ENCODE results near the gene CNGA3. TPM values are rescaled to one million over a fixed set of nuclear protein-coding genes. Genes with fewer than 3 reads are reported as not detected.
"Not testable (repeated sequence)": the region's sequence is repeated elsewhere in the genome, so short reads cannot be mapped to it uniquely, and the experiment has no call there.

The CNGA3 gene
- not detected for polyA plus RNA-seq

- peaks cover 11 to 35% (median 24%) of the 10 kb centered on the region in 3 donors for H3K27me3 Mint-ChIP-seq (ENCODE audit: low read depth in 3 of 3)
- H3K4me3 Mint-ChIP-seq = peak within 1 kb of the TSS in 3 of 5 donors; percentile 2 to 36 (median 7)
Observed at GRCh38 chr2:98346311-98347236, at the start of gene CNGA3. Gene CNGA3, plus strand, starts transcription at chr2:98346456. Its CDS starts 23,520 bp downstream, at chr2:98369976.

GRCh38 chr2:98297817-98298682 lies 48.2 kb upstream of the CNGA3 start:
- Mint-ChIP-seq H3K4me3 (no peak overlapping the region), H3K27ac (no peak overlapping the region), H3K9me3 (peaks cover 0 to 1% (median 0%) of the 10 kb centered on the region in 6 donors), H3K36me3 (no peaks in the 10 kb centered on the region), H3K4me1 (no peaks in the 10 kb centered on the region), H3K27me3 (ENCODE audit: low read depth in 3 of 3) (peaks cover 0 to 18% (median 5%) of the 10 kb centered on the region in 3 donors)
- DNase-seq = no peak

More at GRCh38 chr2:98346311-98347236, at the start of gene CNGA3:
- Mint-ChIP-seq H3K4me1 (peaks cover 7 to 11% of the 10 kb centered on the region in 2 donors), H3K9me3 (peaks cover 0 to 7% (median 0%) of the 10 kb centered on the region in 6 donors), H3K36me3 (peaks cover 0 to 4% (median 0%) of the 10 kb centered on the region in 3 donors), H3K27ac (no peak within 1 kb of the TSS)
- peak in 1 of 3 donors; percentile 5 for DNase-seq

GRCh38 chr2:98298683-98299164 lies 47.5 kb upstream of the CNGA3 start:
- no peak overlapping the region for H3K27ac Mint-ChIP-seq

GRCh38 chr2:98299211-98299905 lies 46.9 kb upstream of the CNGA3 start:
- peaks cover 0 to 17% (median 3%) of the 10 kb centered on the region in 3 donors for H3K27me3 Mint-ChIP-seq (ENCODE audit: low read depth in 3 of 3)
- no peak overlapping the region for H3K27ac Mint-ChIP-seq
- no peak overlapping the region for H3K4me3 Mint-ChIP-seq
- peaks cover 0 to 1% (median 0%) of the 10 kb centered on the region in 6 donors for H3K9me3 Mint-ChIP-seq
- no peaks in the 10 kb centered on the region for H3K36me3 Mint-ChIP-seq
- H3K4me1 Mint-ChIP-seq = no peaks in the 10 kb centered on the region
- DNase-seq = no peak

More at GRCh38 chr2:98298683-98299164, 47.5 kb upstream of the CNGA3 start:
- Mint-ChIP-seq H3K4me1 (no peaks in the 10 kb centered on the region), H3K36me3 (no peaks in the 10 kb centered on the region), H3K9me3 (peaks cover 0 to 1% (median 0%) of the 10 kb centered on the region in 6 donors), H3K4me3 (no peak overlapping the region), H3K27me3 (ENCODE audit: low read depth in 3 of 3) (peaks cover 0 to 18% (median 3%) of the 10 kb centered on the region in 3 donors)
- DNase-seq = no peak

- Mint-ChIP-seq H3K27me3 (ENCODE audit: low read depth in 3 of 3) (peaks cover 0 to 15% (median 0%) of the 10 kb centered on the region in 3 donors), H3K27ac (no peak overlapping the region), H3K36me3 (no peaks in the 10 kb centered on the region), H3K4me3 (no peak overlapping the region), H3K9me3 (peaks cover 0 to 1% (median 0%) of the 10 kb centered on the region in 6 donors), H3K4me1 (no peaks in the 10 kb centered on the region)
- DNase-seq = no peak
Observed at GRCh38 chr2:98300141-98300874, 45.9 kb upstream of the CNGA3 start.

GRCh38 chr2:98301469-98301868 lies 44.8 kb upstream of the CNGA3 start:
- peaks cover 0 to 1% (median 0%) of the 10 kb centered on the region in 6 donors for H3K9me3 Mint-ChIP-seq
- no peaks in the 10 kb centered on the region for H3K36me3 Mint-ChIP-seq
- DNase-seq = no peak
- H3K4me1 Mint-ChIP-seq = no peaks in the 10 kb centered on the region
- no peak overlapping the region for H3K27ac Mint-ChIP-seq
- peaks cover 0 to 7% (median 2%) of the 10 kb centered on the region in 3 donors for H3K27me3 Mint-ChIP-seq (ENCODE audit: low read depth in 3 of 3)
- H3K4me3 Mint-ChIP-seq = no peak overlapping the region

GRCh38 chr2:98307131-98307696 lies 39.0 kb upstream of the CNGA3 start:
- not testable (repeated sequence) for H3K27ac Mint-ChIP-seq; H3K9me3 Mint-ChIP-seq; H3K36me3 Mint-ChIP-seq; H3K4me3 Mint-ChIP-seq; DNase-seq; H3K4me1 Mint-ChIP-seq; H3K27me3 Mint-ChIP-seq (ENCODE audit: low read depth in 3 of 3)

- no peaks in the 10 kb centered on the region for H3K4me1 Mint-ChIP-seq
- no peaks in the 10 kb centered on the region for H3K36me3 Mint-ChIP-seq
- H3K27ac Mint-ChIP-seq = no peak overlapping the region
- no peaks in the 10 kb centered on the region for H3K9me3 Mint-ChIP-seq
- H3K27me3 Mint-ChIP-seq (ENCODE audit: low read depth in 3 of 3) = peaks cover 0 to 10% (median 5%) of the 10 kb centered on the region in 3 donors
- H3K4me3 Mint-ChIP-seq = no peak overlapping the region
- no peak for DNase-seq
Observed at GRCh38 chr2:98308068-98308467, 38.2 kb upstream of the CNGA3 start.

GRCh38 chr2:98308532-98308931 lies 37.7 kb upstream of the CNGA3 start:
- no peaks in the 10 kb centered on the region for H3K36me3 Mint-ChIP-seq
- no peak overlapping the region for H3K27ac Mint-ChIP-seq
- H3K4me1 Mint-ChIP-seq = no peaks in the 10 kb centered on the region
- no peaks in the 10 kb centered on the region for H3K9me3 Mint-ChIP-seq
- no peak for DNase-seq
- H3K27me3 Mint-ChIP-seq (ENCODE audit: low read depth in 3 of 3) = peaks cover 0 to 10% (median 7%) of the 10 kb centered on the region in 3 donors
- no peak overlapping the region for H3K4me3 Mint-ChIP-seq

- Mint-ChIP-seq H3K36me3 (no peaks in the 10 kb centered on the region), H3K27ac (no peak overlapping the region), H3K4me1 (no peaks in the 10 kb centered on the region), H3K4me3 (no peak overlapping the region), H3K9me3 (no peaks in the 10 kb centered on the region), H3K27me3 (ENCODE audit: low read depth in 3 of 3) (peaks cover 0 to 13% (median 7%) of the 10 kb centered on the region in 3 donors)
- DNase-seq = no peak
Observed at GRCh38 chr2:98309580-98309979, 36.7 kb upstream of the CNGA3 start.

- H3K4me1 Mint-ChIP-seq = no peaks in the 10 kb centered on the region
- H3K27me3 Mint-ChIP-seq (ENCODE audit: low read depth in 3 of 3) = peaks cover 0 to 13% (median 7%) of the 10 kb centered on the region in 3 donors
- no peak for DNase-seq
- no peak overlapping the region for H3K27ac Mint-ChIP-seq
- no peaks in the 10 kb centered on the region for H3K9me3 Mint-ChIP-seq
- no peak overlapping the region for H3K4me3 Mint-ChIP-seq
- no peaks in the 10 kb centered on the region for H3K36me3 Mint-ChIP-seq
Observed at GRCh38 chr2:98310010-98310409, 36.2 kb upstream of the CNGA3 start.

GRCh38 chr2:98311090-98311489 lies 35.2 kb upstream of the CNGA3 start:
- Mint-ChIP-seq H3K9me3 (no peaks in the 10 kb centered on the region), H3K27me3 (ENCODE audit: low read depth in 3 of 3) (peaks cover 0 to 19% (median 5%) of the 10 kb centered on the region in 3 donors), H3K4me1 (no peaks in the 10 kb centered on the region), H3K4me3 (no peak overlapping the region), H3K27ac (no peak overlapping the region), H3K36me3 (no peaks in the 10 kb centered on the region)
- no peak for DNase-seq

Data from immature natural killer cell (primary cell).